Measurements from ENCODE around the gene HMX1.

The HMX1 gene

GRCh38 chr4:8852118-8852704, 19.4 kb downstream of the HMX1 start:
- TF ChIP-seq POLR2A (IDR thresholded peaks at IDR 0.05; ENCODE audit: low read depth, low read length) (no peak), SPI1 (IDR thresholded peaks at IDR 0.05; ENCODE audit: low read depth, low read length) (no peak), PAX5 (IDR thresholded peaks at IDR 0.05; ENCODE audit: insufficient read depth, low read length, severe bottlenecking) (no peak), TAF1 (IDR thresholded peaks at IDR 0.05; ENCODE audit: low read depth, low read length) (no peak), POU2F2 (IDR thresholded peaks at IDR 0.05; ENCODE audit: low read depth, low read length) (no peak), POLR2AphosphoS5 (IDR thresholded peaks at IDR 0.05; ENCODE audit: low read depth, low read length) (no peak)
- no peak for FAIRE-seq

GRCh38 chr4:8851321-8852117, 20.1 kb downstream of the HMX1 start:
- TF ChIP-seq POLR2A (IDR thresholded peaks at IDR 0.05; ENCODE audit: low read depth, low read length) (no peak), POLR2AphosphoS5 (IDR thresholded peaks at IDR 0.05; ENCODE audit: low read depth, low read length) (no peak), PAX5 (IDR thresholded peaks at IDR 0.05; ENCODE audit: insufficient read depth, low read length, severe bottlenecking) (no peak), TAF1 (IDR thresholded peaks at IDR 0.05; ENCODE audit: low read depth, low read length) (no peak), POU2F2 (IDR thresholded peaks at IDR 0.05; ENCODE audit: low read depth, low read length) (no peak), SPI1 (IDR thresholded peaks at IDR 0.05; ENCODE audit: low read depth, low read length) (no peak)
- DNase-seq (ENCODE audit: insufficient read length, low spot score) (no peak), FAIRE-seq (no peak)

More at GRCh38 chr4:8852118-8852704, 19.4 kb downstream of the HMX1 start:
- no peak for DNase-seq (ENCODE audit: insufficient read length, low spot score)

GRCh38 chr4:8850830-8851188, 20.8 kb downstream of the HMX1 start:
- DNase-seq (ENCODE audit: insufficient read length, low spot score) (no peak), FAIRE-seq (no peak)
- no peak for TF ChIP-seq POLR2A (IDR thresholded peaks at IDR 0.05; ENCODE audit: low read depth, low read length)
- TF ChIP-seq PAX5 (IDR thresholded peaks at IDR 0.05; ENCODE audit: insufficient read depth, low read length, severe bottlenecking), result no peak
- no peak for TF ChIP-seq SPI1 (IDR thresholded peaks at IDR 0.05; ENCODE audit: low read depth, low read length)
- TF ChIP-seq POLR2AphosphoS5 (IDR thresholded peaks at IDR 0.05; ENCODE audit: low read depth, low read length), result no peak
- TF ChIP-seq POU2F2 (IDR thresholded peaks at IDR 0.05; ENCODE audit: low read depth, low read length), result no peak
- TF ChIP-seq TAF1 (IDR thresholded peaks at IDR 0.05; ENCODE audit: low read depth, low read length), result no peak

GRCh38 chr4:8850074-8850829, 21.4 kb downstream of the HMX1 start:
- no peak for FAIRE-seq

GRCh38 chr4:8849266-8850073, 22.2 kb downstream of the HMX1 start:
- DNase-seq (ENCODE audit: insufficient read length, low spot score), result no peak

More at GRCh38 chr4:8850074-8850829, 21.4 kb downstream of the HMX1 start:
- TF ChIP-seq SPI1 (IDR thresholded peaks at IDR 0.05; ENCODE audit: low read depth, low read length) (no peak), PAX5 (IDR thresholded peaks at IDR 0.05; ENCODE audit: insufficient read depth, low read length, severe bottlenecking) (no peak), POU2F2 (IDR thresholded peaks at IDR 0.05; ENCODE audit: low read depth, low read length) (no peak), POLR2A (IDR thresholded peaks at IDR 0.05; ENCODE audit: low read depth, low read length) (no peak), POLR2AphosphoS5 (IDR thresholded peaks at IDR 0.05; ENCODE audit: low read depth, low read length) (no peak), TAF1 (IDR thresholded peaks at IDR 0.05; ENCODE audit: low read depth, low read length) (no peak)
- DNase-seq (ENCODE audit: insufficient read length, low spot score), result no peak

GRCh38 chr4:8848507-8849265, 23.0 kb downstream of the HMX1 start:
- TF ChIP-seq POLR2AphosphoS5 (IDR thresholded peaks at IDR 0.05; ENCODE audit: low read depth, low read length) (no peak), POLR2A (IDR thresholded peaks at IDR 0.05; ENCODE audit: low read depth, low read length) (no peak), SPI1 (IDR thresholded peaks at IDR 0.05; ENCODE audit: low read depth, low read length) (no peak), PAX5 (IDR thresholded peaks at IDR 0.05; ENCODE audit: insufficient read depth, low read length, severe bottlenecking) (no peak), TAF1 (IDR thresholded peaks at IDR 0.05; ENCODE audit: low read depth, low read length) (no peak), POU2F2 (IDR thresholded peaks at IDR 0.05; ENCODE audit: low read depth, low read length) (no peak)
- no peak for FAIRE-seq

More at GRCh38 chr4:8849266-8850073, 22.2 kb downstream of the HMX1 start:
- no peak for TF ChIP-seq TAF1 (IDR thresholded peaks at IDR 0.05; ENCODE audit: low read depth, low read length)
- TF ChIP-seq PAX5 (IDR thresholded peaks at IDR 0.05; ENCODE audit: insufficient read depth, low read length, severe bottlenecking), result no peak
- TF ChIP-seq SPI1 (IDR thresholded peaks at IDR 0.05; ENCODE audit: low read depth, low read length), result no peak
- TF ChIP-seq POLR2A (IDR thresholded peaks at IDR 0.05; ENCODE audit: low read depth, low read length), result no peak
- no peak for FAIRE-seq

GRCh38 chr4:8847764-8848163, 23.9 kb downstream of the HMX1 start:
- FAIRE-seq (no peak), DNase-seq (ENCODE audit: insufficient read length, low spot score) (no peak)
- TF ChIP-seq POU2F2 (IDR thresholded peaks at IDR 0.05; ENCODE audit: low read depth, low read length), result no peak

More at GRCh38 chr4:8848507-8849265, 23.0 kb downstream of the HMX1 start:
- no peak for DNase-seq (ENCODE audit: insufficient read length, low spot score)

- no peak for DNase-seq (ENCODE audit: insufficient read length, low spot score)
- TF ChIP-seq POLR2A (IDR thresholded peaks at IDR 0.05; ENCODE audit: low read depth, low read length) (no peak), POU2F2 (IDR thresholded peaks at IDR 0.05; ENCODE audit: low read depth, low read length) (no peak), SPI1 (IDR thresholded peaks at IDR 0.05; ENCODE audit: low read depth, low read length) (no peak), TAF1 (IDR thresholded peaks at IDR 0.05; ENCODE audit: low read depth, low read length) (no peak), PAX5 (IDR thresholded peaks at IDR 0.05; ENCODE audit: insufficient read depth, low read length, severe bottlenecking) (no peak)
- FAIRE-seq, result no peak
Measured at GRCh38 chr4:8847331-8847730, 24.3 kb downstream of the HMX1 start.

Data from GM12891 (cell line).